22Rv1 (cell line): ENCODE results near the gene SLC19A1.

Source experiments
- CTCF ChIP-seq: fragments of 450-650 bp; IDR thresholded peaks from 2 replicates; pipeline ENCODE4 v1.5.1; 2017; ENCODE audit warnings: mild to moderate bottlenecking
- ZFX ChIP-seq: fragments of 450-650 bp; IDR thresholded peaks from 2 replicates; pipeline ENCODE4 v1.6.1; 2017; ENCODE audit warnings: antibody characterized with exemption, borderline replicate concordance

DNA sequence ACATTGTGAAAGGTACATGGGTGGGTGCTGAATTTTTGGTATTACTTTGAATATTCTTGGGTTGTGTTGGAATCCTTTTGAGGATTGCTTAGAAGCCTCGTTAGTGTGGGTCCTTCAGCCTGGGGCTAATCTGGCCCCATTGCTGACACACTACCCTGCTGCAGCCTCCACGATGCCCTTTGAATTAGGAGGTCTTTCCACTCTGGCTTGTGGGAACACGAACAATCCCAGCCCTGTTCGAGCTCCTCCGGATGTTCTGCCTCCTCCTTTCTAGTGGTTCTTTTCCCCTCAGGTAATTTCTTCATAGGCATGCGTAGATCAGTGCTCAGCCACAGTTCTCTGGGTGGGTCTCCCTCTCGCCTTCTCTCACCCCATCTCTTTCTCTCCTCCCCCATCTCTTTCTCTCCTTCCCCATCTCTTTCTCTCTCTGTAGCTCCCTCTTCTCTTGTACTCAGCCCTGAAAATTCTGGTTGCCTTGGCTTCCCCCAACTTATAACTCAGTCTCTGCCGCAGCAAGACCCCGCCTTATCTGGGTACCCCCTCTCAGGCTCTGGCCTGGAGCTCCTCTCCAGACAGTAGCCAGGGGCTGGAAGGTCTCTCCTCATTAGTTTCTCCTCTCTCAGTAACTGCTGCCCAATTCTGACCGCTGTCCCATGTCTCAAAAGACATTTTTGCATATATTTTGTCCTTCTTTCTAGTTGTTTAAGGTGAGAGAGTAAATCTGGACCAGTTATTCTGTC, 46.0 kb upstream of the SLC19A1 start:
- no peak for TF ChIP-seq CTCF
- TF ChIP-seq ZFX = no peak
